OCI-LY3 (cell line): ENCODE data around the gene MINDY4B.

Experiments
- H2AFZ ChIP-seq: fragments of 200-600, 300-600 bp; shearing (Covaris generic); 2 replicates; pipeline ENCODE4 v1.6.0; 2014; ENCODE audit warnings: antibody characterized with exemption, low read depth, low read length
- H3K27ac ChIP-seq: fragments of 200-600, 300-600 bp; sonication (generic); 2 replicates; pipeline ENCODE4 v1.5.1; 2014; ENCODE audit warnings: mild to moderate bottlenecking, low read length, moderate library complexity, mixed read lengths
- H3K27me3 ChIP-seq: fragments of 200-600, 300-600 bp; sonication (generic); 2 replicates; pipeline ENCODE4 v1.6.1; 2014; ENCODE audit warnings: low read depth, low read length, mixed read lengths
- H3K36me3 ChIP-seq: fragments of 200-600, 300-600 bp; sonication (generic); replicated peaks from 2 replicates; pipeline ENCODE3; 2014; ENCODE audit warnings: low read depth, low read length, mixed read lengths
- H3K4me1 ChIP-seq: fragments of 300-600, 200-600 bp; sonication (generic); 2 replicates; pipeline ENCODE4 v1.6.1; 2014; ENCODE audit warnings: low read length, mixed read lengths
- H3K4me2 ChIP-seq: fragments of 200-600, 300-600 bp; sonication (generic); 2 replicates; pipeline ENCODE4 v1.6.1; 2014; ENCODE audit warnings: low read length, mixed read lengths
- H3K4me3 ChIP-seq: fragments of 300-600, 200-600 bp; sonication (generic); 2 replicates; pipeline ENCODE4 v1.5.1; 2014; ENCODE audit warnings: antibody characterized with exemption, mild to moderate bottlenecking, low read length, moderate library complexity
- H3K79me2 ChIP-seq: fragments of 300-600, 200-600 bp; shearing (Covaris generic); 2 replicates; pipeline ENCODE4 v1.6.1; 2014; ENCODE audit warnings: mild to moderate bottlenecking, low read length, mixed read lengths
- H3K9ac ChIP-seq: fragments of 300-600, 200-600 bp; shearing (Covaris generic); 2 replicates; pipeline ENCODE4 v1.6.0; 2014; ENCODE audit warnings: mild to moderate bottlenecking, low read length, moderate library complexity
- H3K9me3 ChIP-seq: fragments of 200-600, 300-600 bp; shearing (Covaris generic); 2 replicates; pipeline ENCODE4 v1.6.1; 2014; ENCODE audit warnings: low read length, mixed read lengths; ENCODE audit not compliant: insufficient read depth
- H4K20me1 ChIP-seq: fragments of 200-600, 300-600 bp; sonication (generic); 2 replicates; pipeline ENCODE4 v1.6.1; 2016; ENCODE audit warnings: low read length, mixed read lengths; ENCODE audit not compliant: insufficient read depth
- EZH2phosphoT487 ChIP-seq: fragments of 200-600 bp; shearing (Covaris generic); IDR thresholded peaks from 2 replicates; pipeline ENCODE4 v1.6.1; 2018; ENCODE audit warnings: antibody characterized with exemption, mixed run types, low read depth
- TF ChIP-seq, protein P1 (sequence below): fragments of 200-600, 300-600 bp; sonication (generic); IDR thresholded peaks from 2 replicates; pipeline ENCODE4 v1.5.1; 2014; ENCODE audit warnings: antibody characterized with exemption, low read length, low read depth

MINDY4B gene

DNA sequence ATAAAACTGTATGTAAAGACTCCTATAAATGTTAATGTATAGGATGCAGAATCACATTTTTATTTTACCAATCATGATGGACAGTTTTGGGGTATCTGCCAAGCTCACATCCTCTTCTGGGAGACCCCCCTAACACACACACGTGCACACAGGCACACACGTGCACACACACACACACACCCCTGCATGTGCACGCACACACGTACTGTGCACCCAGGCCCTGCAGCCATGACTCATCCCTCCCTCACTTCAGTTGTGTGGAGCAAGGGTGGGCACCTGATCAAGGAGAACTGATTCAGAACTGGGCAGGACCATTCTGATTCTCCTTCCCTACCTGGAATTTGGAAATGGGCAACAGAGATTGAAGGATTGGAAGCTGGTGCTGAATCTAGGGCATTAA lies 16.0 kb upstream of the MINDY4B start:
- H3K27me3 ChIP-seq, result peaks cover 31% of the 10 kb centered on the region

DNA sequence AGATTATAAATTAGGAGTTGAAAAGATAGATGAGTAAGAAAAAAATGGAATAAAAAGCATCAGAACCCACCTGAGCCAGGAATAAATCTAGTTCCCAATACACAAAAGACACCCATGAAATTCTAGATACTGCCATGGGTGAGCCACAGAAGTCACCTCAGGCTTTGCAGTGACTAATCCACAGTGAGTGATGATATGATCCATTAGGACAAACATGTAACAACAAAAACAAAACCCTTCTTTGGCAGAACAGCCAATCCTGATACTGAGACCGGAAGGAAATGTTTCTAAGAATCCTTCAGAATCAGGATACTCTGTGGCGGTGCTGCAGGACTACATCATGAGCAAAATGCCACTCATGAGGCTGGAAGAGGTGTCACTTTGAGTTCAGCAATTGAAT lies 15.0 kb upstream of the MINDY4B start:
- no peak for TF ChIP-seq EZH2phosphoT487
- TF ChIP-seq, protein P1, sequence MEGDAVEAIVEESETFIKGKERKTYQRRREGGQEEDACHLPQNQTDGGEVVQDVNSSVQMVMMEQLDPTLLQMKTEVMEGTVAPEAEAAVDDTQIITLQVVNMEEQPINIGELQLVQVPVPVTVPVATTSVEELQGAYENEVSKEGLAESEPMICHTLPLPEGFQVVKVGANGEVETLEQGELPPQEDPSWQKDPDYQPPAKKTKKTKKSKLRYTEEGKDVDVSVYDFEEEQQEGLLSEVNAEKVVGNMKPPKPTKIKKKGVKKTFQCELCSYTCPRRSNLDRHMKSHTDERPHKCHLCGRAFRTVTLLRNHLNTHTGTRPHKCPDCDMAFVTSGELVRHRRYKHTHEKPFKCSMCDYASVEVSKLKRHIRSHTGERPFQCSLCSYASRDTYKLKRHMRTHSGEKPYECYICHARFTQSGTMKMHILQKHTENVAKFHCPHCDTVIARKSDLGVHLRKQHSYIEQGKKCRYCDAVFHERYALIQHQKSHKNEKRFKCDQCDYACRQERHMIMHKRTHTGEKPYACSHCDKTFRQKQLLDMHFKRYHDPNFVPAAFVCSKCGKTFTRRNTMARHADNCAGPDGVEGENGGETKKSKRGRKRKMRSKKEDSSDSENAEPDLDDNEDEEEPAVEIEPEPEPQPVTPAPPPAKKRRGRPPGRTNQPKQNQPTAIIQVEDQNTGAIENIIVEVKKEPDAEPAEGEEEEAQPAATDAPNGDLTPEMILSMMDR, result no peak
- Histone ChIP-seq H3K27me3 (peaks cover 33% of the 10 kb centered on the region), H3K4me2 (no peak overlapping the region), H3K9me3 (no peaks in the 10 kb centered on the region), H3K4me3 (no peak overlapping the region), H2AFZ (no peak overlapping the region), H4K20me1 (no peaks in the 10 kb centered on the region), H3K4me1 (peaks cover 14% of the 10 kb centered on the region), H3K79me2 (no peaks in the 10 kb centered on the region), H3K27ac (no peak overlapping the region), H3K36me3 (no peaks in the 10 kb centered on the region), H3K9ac (no peak overlapping the region)

More for the DNA sequence above, 16.0 kb upstream of the MINDY4B start:
- Histone ChIP-seq H3K9me3 (no peaks in the 10 kb centered on the region), H3K4me2 (no peak overlapping the region), H2AFZ (no peak overlapping the region), H3K27ac (no peak overlapping the region), H3K36me3 (no peaks in the 10 kb centered on the region), H3K79me2 (no peaks in the 10 kb centered on the region), H3K4me1 (peaks cover 23% of the 10 kb centered on the region), H3K4me3 (no peak overlapping the region), H4K20me1 (no peaks in the 10 kb centered on the region), H3K9ac (no peak overlapping the region)
- TF ChIP-seq EZH2phosphoT487, result no peak

DNA sequence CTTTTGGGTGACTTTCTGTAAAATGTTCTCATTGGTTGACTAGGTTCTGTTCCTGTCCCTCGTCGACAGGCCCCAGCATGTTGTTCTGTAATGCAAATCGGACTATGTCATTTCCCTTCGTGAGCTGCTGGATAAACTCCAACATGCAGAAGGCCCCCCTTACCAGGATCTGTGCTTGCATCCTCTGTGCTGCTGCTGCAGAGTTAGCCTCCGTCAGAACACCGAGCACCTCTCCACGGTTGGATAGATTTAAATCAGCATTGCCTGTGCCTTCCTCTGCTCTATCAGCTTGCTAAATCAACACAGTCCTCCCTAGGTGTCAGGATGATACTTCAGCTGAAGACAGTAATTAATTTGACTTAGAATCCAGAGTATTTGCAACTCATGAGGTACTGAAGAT lies 12.7 kb upstream of the MINDY4B start:
- Histone ChIP-seq H4K20me1 (no peaks in the 10 kb centered on the region), H3K4me2 (no peak overlapping the region), H3K27ac (no peak overlapping the region), H3K36me3 (no peaks in the 10 kb centered on the region), H3K9ac (no peak overlapping the region), H3K27me3 (peaks cover 33% of the 10 kb centered on the region), H3K9me3 (no peaks in the 10 kb centered on the region), H3K4me1 (peaks cover 15% of the 10 kb centered on the region), H3K79me2 (no peaks in the 10 kb centered on the region), H3K4me3 (no peak overlapping the region), H2AFZ (no peak overlapping the region)
- TF ChIP-seq EZH2phosphoT487, result no peak
- TF ChIP-seq, protein P1, result no peak

DNA sequence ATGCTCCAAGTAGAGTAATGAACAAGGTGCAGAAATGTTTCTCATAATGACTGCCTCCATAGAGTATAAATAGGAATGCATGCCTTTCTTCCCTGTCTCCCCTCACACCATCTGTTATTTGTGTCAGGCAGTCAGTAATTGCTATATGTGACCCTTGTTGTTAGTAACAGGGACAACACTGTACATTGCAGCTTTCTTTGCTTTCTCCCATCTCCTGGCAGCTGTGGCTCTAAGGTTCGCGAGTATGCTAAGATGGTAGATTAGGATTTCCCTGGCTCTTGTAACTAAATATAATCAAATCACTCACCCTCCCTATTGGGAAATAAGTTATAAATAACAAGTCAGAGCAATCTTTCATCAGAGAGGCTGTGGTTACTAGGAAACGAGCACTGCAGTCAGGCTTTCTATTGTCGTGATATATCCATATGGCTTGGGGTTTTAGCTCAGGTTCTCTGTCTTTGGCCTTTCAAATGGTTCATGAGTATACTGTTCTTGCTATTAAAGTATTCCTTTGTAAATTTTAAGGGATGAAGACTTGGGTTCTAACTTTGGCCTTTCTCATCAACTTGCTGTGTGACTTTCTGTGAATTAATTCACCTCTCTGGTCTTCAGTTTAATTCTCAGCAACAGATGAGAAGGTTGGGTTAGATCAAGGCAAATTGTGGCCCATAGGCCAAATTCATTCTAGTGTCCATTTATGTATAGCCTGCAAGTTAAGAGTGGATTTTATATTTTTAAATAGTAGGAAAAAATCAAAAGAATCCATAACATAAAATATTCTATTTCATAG lies 8.1 kb upstream of the MINDY4B start:
- Histone ChIP-seq H3K27ac (no peak overlapping the region), H3K4me2 (peak overlapping the region; percentile 58), H4K20me1 (no peaks in the 10 kb centered on the region), H2AFZ (no peak overlapping the region), H3K4me3 (no peak overlapping the region), H3K9ac (no peak overlapping the region), H3K36me3 (no peaks in the 10 kb centered on the region), H3K79me2 (no peaks in the 10 kb centered on the region), H3K27me3 (peaks cover 51% of the 10 kb centered on the region), H3K9me3 (no peaks in the 10 kb centered on the region), H3K4me1 (peaks cover 35% of the 10 kb centered on the region)
- no peak for TF ChIP-seq EZH2phosphoT487
- TF ChIP-seq, protein P1, result no peak
